IPS-15b (cell line): ENCODE results near the gene RNF217.

Source experiments
- H3K27me3 ChIP-seq: one replicate; pipeline ENCODE4 v1.6.1; 2013; ENCODE audit warnings: low read length; ENCODE audit not compliant: control insufficient read depth, insufficient read depth
- H3K36me3 ChIP-seq: one replicate; pipeline ENCODE4 v1.6.1; 2013; ENCODE audit warnings: low read length; ENCODE audit not compliant: control insufficient read depth, insufficient read depth
- H3K4me1 ChIP-seq: one replicate; pipeline ENCODE4 v1.6.1; 2013; ENCODE audit warnings: mild to moderate bottlenecking, low read length; ENCODE audit not compliant: control insufficient read depth, insufficient read depth
- H3K4me3 ChIP-seq: one replicate; pipeline ENCODE4 v1.5.1; 2013; ENCODE audit warnings: low read depth, low read length
- H3K9ac ChIP-seq: one replicate; pipeline ENCODE4 v1.6.1; 2013; ENCODE audit warnings: low read depth, mild to moderate bottlenecking, low read length
- H3K9me3 ChIP-seq: one replicate; pipeline ENCODE4 v1.6.1; 2013; ENCODE audit warnings: mild to moderate bottlenecking, low read length; ENCODE audit not compliant: control insufficient read depth, insufficient read depth

Gene RNF217

DNA sequence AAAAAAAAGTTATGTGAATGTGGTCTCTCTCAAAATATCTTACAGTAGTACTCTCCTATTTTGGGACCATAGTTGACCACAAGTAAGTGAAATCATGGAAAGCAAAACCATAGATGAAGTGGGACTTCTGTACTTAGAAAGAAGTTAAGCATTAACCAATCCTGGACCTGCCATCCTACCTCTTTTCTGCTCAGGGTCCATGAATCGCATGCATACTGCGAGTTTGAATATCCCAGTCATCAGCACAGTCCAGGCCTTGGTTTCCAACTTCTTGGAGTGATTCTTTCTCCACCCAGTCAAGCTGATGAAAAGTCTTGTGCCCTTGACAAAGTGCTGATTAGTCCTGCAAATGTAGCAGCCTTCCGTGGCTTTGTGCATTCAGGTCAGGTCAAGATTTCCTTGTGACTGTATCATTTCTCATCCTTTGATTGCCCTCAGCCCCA, 46.0 kb downstream of the RNF217 start:
- no peaks in the 10 kb centered on the region for H3K27me3 ChIP-seq

DNA sequence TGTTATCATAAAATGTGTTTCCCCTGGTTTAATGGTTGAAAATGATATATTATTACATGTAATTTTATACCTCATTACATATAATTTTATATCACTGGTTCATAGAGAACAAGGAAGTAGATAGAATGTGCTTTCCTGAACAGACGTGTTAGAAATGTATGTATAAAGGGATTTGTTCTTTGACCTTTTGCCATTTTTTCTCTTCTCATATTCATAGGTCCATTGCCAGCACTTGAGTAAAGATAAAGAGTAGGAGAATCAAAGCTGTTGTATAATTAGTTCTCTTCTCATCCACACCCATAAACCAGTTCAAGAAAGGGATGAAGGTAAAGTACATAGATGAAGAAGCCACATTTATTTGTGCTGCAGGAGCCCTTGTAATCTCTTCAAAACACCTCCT, 46.7 kb downstream of the RNF217 start:
- Histone ChIP-seq H3K4me3 (no peak overlapping the region), H3K27me3 (no peaks in the 10 kb centered on the region), H3K4me1 (no peaks in the 10 kb centered on the region), H3K9ac (no peak overlapping the region), H3K9me3 (no peaks in the 10 kb centered on the region), H3K36me3 (no peaks in the 10 kb centered on the region)

More for the DNA sequence above, 46.0 kb downstream of the RNF217 start:
- Histone ChIP-seq H3K9me3 (no peaks in the 10 kb centered on the region), H3K36me3 (no peaks in the 10 kb centered on the region), H3K4me1 (no peaks in the 10 kb centered on the region), H3K9ac (no peak overlapping the region), H3K4me3 (no peak overlapping the region)

DNA sequence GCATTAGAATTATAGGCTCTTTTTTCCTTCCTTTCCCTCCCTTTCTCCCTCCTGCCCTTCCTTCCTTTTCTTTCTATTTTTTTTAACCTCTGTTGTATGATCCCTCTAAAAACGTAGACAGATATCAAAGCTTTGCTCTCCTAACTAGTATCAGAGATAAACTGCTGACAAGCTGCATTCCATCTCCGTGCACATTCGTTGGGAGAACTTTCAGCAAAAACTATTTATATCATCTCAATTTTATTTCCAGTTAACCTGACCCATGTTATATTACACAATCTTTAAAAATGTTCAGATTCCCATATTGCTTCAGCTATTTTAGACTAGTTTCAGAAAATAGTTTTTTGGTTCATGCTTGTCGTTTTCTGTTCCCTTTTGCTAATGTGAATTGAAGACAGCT, 47.3 kb downstream of the RNF217 start:
- Histone ChIP-seq H3K9ac (no peak overlapping the region), H3K27me3 (no peaks in the 10 kb centered on the region), H3K36me3 (no peaks in the 10 kb centered on the region), H3K9me3 (no peaks in the 10 kb centered on the region), H3K4me1 (no peaks in the 10 kb centered on the region), H3K4me3 (no peak overlapping the region)

DNA sequence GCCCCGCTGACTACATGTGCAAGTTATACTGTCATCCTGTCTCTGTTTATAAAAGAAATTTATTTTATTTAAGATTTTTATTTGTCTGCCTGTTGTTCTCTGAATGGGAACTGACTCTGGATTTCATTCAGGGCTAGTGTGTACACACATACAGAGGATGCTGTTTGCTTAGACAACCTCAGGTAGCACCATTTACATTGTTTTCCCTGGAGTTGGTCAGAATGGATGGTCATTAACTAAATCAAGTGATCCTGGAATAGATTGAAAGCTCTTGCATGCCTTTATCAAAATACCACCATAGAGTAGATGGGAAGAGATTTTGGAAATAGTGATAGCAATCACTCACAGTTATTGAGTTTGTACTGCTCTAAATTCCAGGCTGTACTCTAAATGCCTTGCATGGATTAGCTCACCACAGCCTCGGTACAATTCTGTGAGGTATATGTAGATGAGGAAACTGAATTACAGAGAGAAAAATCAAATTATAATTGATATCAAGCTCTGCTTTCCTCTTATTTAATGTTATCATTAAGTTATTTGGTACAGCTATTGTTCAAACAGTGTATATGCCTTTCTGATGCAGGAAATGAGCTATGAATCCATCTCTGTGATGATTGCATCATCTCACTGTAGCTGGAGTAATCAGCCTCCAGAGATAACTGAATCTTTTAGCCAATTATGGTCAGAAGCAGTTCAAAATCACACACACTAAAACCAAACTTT, 51.9 kb downstream of the RNF217 start:
- Histone ChIP-seq H3K4me3 (no peak overlapping the region), H3K9me3 (no peaks in the 10 kb centered on the region)

DNA sequence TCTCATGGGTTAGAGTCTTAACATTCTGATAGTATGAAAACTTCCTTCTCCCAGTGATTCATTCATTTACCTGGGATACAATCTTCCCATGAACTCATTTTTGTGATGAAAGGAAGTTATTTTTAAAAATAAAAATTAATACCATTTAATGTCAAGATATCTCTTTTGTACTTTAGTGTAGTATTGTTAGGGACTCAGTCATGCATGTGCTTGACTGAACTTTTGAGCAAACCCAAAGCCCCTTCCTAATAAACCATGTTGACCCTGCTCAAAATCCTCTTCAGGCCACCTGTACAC, 52.4 kb downstream of the RNF217 start:
- no peak overlapping the region for H3K4me3 ChIP-seq
- H3K27me3 ChIP-seq, result no peaks in the 10 kb centered on the region
- peaks cover 5% of the 10 kb centered on the region for H3K4me1 ChIP-seq
- no peaks in the 10 kb centered on the region for H3K9me3 ChIP-seq
- H3K36me3 ChIP-seq, result no peaks in the 10 kb centered on the region
- no peak overlapping the region for H3K9ac ChIP-seq

More for the DNA sequence above, 51.9 kb downstream of the RNF217 start:
- Histone ChIP-seq H3K9ac (no peak overlapping the region), H3K36me3 (no peaks in the 10 kb centered on the region), H3K27me3 (no peaks in the 10 kb centered on the region), H3K4me1 (peaks cover 5% of the 10 kb centered on the region)

DNA sequence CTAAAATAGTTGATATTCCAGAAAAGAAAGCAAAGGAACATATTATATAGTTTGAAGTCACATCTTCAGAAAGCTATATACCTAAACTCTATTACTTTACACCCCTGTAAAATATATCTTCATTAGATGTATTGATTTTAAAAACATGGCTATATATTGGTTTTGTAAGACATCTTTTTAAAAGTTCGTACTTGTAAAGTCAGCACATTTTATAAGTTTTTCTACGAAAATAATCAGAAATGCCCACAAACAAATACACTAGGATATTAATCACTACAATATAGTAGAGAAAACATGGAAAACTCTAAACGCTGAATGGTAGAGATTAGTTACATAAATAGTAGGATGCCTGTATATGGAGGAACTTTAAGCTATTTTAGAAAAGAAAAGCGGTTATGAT, 52.9 kb downstream of the RNF217 start:
- H3K27me3 ChIP-seq, result no peaks in the 10 kb centered on the region
- no peaks in the 10 kb centered on the region for H3K9me3 ChIP-seq
- peaks cover 9% of the 10 kb centered on the region for H3K4me1 ChIP-seq
- no peaks in the 10 kb centered on the region for H3K36me3 ChIP-seq
- no peak overlapping the region for H3K4me3 ChIP-seq
- H3K9ac ChIP-seq, result no peak overlapping the region

DNA sequence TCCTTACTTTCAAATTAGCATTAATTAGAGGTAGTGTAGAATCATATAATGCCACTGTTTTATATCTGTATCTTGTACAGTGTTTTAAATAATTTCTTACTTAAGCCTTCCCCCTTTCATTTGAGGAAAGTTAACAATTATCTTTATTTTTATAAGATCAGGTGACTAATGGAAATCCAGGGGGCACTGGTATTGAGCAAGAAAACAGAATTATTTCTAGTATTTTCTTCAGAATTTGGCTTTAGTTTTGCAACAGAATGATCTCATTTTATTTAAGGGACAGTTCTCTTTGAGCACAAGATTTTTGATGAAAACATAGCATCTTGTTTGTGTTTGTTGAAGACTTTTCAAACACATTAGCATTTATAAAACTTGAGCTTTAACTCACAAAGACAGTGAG, 55.9 kb downstream of the RNF217 start:
- Histone ChIP-seq H3K36me3 (no peaks in the 10 kb centered on the region), H3K4me3 (no peak overlapping the region), H3K27me3 (no peaks in the 10 kb centered on the region), H3K4me1 (peaks cover 9% of the 10 kb centered on the region), H3K9ac (no peak overlapping the region), H3K9me3 (no peaks in the 10 kb centered on the region)

DNA sequence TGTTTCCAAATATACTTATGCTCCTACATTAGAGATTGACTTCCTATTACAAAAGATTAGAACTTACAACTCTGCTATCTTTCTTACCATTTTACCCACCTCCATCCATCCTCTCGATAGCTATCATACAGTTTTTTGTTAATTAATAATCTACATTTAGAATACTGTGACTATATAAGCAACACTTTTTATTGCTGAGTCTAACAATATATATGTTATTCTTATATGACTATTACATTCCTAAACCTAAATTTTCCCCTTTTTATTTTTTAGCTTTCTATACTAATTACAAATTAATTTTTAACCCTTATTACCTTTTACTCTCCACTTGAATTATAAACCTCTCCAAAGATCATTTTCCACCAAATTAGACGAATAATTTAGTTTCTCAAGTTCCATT, 57.0 kb downstream of the RNF217 start:
- Histone ChIP-seq H3K4me3 (no peak overlapping the region), H3K27me3 (no peaks in the 10 kb centered on the region), H3K9ac (no peak overlapping the region), H3K36me3 (no peaks in the 10 kb centered on the region), H3K9me3 (no peaks in the 10 kb centered on the region), H3K4me1 (peaks cover 9% of the 10 kb centered on the region)

DNA sequence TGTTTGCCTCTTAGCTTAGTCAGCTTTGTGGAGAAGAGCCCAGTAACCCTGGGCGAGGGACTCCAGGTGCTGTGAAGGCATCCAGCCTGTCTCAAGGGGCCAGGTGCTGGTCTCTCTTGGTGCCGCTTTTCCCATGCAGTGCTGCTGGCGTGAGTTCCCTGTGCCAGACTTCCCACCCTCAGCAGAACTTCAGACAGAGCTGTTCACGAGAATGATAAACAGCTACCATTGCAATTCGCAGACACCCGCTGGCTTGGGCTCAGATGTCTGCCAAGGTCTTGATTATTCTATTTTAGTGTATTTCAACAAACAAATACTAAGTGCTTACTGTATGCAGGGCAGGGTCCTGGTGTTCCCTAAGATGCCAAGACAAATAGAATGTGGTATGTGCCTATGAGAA, 57.7 kb downstream of the RNF217 start:
- Histone ChIP-seq H3K4me1 (peaks cover 9% of the 10 kb centered on the region), H3K36me3 (no peaks in the 10 kb centered on the region), H3K9ac (no peak overlapping the region), H3K4me3 (no peak overlapping the region), H3K9me3 (no peaks in the 10 kb centered on the region), H3K27me3 (no peaks in the 10 kb centered on the region)

DNA sequence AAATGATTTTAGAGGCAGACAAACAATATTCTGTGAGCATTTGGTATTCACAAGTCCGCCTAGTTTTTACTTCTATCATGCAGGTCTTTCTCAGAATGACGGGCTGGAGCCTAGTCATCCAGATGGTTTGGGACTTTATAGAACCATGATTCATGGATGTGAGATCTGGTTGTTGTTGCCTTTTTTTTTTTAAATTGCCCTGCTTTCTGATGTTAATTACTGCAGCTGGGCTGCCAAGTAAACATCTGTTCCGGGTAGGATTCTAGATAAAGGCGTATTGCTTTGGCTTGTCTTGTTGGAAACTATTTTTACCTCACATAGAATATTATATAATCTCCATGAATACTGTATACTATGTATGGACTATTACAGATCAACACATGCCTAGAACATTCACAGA, 58.1 kb downstream of the RNF217 start:
- H3K9ac ChIP-seq, result no peak overlapping the region
- H3K4me3 ChIP-seq, result no peak overlapping the region
- H3K36me3 ChIP-seq, result no peaks in the 10 kb centered on the region
- H3K9me3 ChIP-seq, result no peaks in the 10 kb centered on the region
- peaks cover 9% of the 10 kb centered on the region for H3K4me1 ChIP-seq
- H3K27me3 ChIP-seq, result no peaks in the 10 kb centered on the region

DNA sequence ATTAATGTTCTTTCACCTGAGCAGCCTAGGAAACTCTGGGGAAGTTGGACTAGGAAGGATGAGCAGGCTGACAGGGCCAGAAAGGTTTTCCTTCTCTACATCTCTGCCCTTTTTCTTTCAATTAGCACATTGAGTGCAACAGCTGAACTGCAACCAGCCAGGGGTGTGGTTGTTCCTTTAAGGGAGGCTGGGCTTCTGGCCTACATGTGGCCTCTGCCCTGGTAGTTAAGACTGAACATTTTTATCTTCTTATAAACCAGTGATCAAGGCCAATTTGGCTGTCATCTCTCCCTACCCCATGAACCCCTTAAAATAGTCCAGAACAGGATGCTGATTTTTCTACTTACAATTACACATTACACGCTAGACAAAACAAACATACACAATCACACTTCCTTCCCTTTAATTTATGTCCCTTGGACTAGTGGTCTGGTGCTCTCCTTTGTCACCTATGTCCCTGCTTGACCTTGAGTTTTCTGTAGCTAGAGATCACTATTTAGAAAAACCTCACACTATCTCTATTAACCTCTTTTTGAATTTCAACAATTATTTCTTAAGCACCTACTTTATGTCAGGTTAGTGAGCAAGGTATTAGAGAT, 60.3 kb downstream of the RNF217 start:
- no peak overlapping the region for H3K4me3 ChIP-seq
- no peaks in the 10 kb centered on the region for H3K9me3 ChIP-seq
- no peaks in the 10 kb centered on the region for H3K36me3 ChIP-seq
- peaks cover 9% of the 10 kb centered on the region for H3K4me1 ChIP-seq
- no peaks in the 10 kb centered on the region for H3K27me3 ChIP-seq
- no peak overlapping the region for H3K9ac ChIP-seq

DNA sequence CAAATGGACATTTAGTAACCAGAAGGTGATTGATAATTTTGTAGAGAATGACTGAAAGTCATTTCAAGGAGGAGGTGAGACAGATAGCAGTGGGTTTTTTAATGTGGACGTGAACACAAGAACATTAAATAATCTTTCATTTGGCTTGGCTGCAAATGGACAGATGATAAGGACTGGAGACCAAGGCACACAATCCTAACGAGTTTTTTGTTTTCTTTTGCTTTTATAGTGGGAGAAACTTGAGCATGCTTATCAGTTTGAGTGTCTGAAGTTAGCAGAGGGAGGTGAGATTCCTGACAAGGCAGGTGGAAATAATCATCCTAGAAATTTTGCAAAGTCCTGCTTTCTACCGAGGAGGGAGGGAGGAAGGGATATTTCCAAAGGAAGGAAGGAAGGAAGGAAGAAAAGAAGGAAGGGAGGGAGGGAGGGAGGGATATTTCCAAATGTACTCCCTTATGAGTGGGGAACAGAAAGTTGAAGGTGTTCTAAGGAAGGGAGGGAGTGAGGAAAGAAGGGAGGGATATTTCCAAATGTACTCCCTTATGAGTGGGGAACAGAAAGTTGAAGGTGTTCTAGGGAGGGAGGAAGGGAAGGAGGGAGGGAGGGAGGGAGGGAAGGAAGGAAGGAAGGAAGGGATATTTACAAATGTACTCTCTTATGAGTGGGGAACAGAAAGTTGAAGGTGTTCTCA, 63.1 kb downstream of the RNF217 start:
- H3K9ac ChIP-seq, result no peak overlapping the region
- no peaks in the 10 kb centered on the region for H3K27me3 ChIP-seq
- no peak overlapping the region for H3K4me3 ChIP-seq
- H3K9me3 ChIP-seq, result no peaks in the 10 kb centered on the region
- no peaks in the 10 kb centered on the region for H3K4me1 ChIP-seq
- H3K36me3 ChIP-seq, result no peaks in the 10 kb centered on the region
